Measurements from ENCODE around the gene INPP4B.

Gene INPP4B

DNA sequence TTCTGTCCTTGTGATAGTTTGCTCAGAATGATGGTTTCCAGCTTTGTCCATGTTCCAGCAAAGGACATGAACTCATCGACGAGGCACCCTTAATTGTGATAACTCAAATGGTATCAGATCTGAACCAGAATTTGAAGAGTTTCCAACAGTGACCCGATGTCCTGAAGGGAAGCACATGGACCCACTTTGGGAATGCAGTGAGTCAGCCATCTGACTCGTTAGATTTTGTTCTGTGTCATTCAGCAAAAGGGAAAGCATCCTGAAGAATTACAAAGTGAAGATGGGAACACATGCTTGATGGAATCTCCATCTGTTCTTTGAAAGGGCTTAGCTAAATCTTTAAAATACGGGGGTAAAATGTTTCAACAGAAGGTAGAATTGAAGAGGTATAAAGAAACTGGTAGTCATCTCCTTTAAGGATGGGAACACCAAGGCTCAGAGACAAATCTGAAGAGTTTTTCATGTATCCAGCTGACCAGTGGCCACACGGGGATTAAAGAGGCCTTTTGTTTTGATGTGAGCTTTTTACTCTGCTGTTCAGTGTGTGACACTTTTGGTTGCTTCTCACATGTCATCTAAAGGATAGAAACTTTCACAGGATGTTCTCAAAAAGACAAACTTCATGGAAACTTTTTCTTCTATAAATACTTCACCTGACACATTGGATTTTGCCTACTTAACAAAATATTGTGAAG is 393.8 kb downstream of the INPP4B start:
- no peak for DNase-seq

DNA sequence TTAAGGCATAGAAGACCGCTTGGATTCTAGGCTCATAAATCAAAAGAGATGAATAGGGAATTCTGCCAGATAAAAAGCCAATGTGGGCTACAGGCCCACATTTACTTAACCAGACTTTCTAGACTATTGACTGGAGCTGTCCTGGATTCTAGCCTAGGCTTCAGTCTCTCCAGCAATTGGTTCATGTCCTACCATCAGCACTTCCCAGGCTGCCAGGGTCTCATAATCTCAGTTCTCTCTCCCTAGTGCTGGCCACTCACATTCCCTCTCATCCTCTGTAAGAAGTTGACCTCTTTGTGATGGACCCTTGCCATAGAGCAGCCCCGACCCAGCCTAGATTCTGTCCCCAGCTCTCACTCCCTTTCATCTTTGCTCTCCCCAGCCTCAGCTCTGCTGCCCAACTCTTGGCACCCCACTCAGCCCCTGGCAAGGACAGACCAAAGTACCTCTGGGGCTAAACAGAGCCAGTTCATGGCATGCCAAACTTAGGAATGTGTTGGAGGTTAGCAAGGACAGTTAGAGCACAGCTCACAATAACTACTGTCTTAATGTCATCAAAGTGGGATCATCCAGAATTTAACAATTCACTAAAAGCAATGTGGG is 396.2 kb downstream of the INPP4B start:
- DNase-seq = no peak

DNA sequence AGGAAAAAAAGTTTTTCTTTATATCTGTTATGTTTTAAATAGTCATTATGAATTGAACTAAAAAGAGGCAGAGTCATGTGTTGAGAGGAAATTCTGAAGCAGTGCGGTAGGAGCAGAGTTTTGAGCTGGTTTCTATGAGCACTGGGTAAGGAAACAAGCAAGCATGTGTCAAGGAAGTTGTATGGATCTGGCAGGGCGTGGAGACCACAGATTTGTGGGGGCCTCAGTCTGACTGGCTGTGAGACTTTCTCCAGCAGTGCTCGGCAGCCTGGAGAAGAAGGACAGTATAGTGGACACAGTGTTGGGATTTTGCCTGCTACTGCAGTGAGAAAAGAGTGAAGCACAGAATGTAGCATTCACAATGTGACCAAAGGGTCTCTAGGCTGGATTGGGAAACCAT is 399.1 kb downstream of the INPP4B start:
- no peak for DNase-seq

DNA sequence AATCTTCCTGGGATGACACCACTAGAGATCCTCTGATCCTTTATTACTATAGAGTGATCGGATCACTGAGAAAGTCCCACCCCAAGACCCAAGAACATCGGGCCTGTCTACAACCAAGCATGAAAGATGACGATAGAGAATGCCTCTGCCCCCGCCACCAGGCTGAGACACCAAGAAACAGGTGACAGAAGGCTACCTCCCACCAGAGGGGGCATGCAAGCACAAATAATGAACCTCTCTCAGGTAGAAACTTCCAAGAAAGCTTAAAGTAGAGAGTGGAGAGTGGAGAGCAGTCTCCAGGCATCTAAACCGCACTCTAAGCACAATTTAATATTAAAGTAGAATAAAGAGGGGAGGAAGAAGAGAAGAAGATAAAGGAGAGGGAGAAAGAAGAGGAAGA is 402.6 kb downstream of the INPP4B start:
- no peak for DNase-seq

DNA sequence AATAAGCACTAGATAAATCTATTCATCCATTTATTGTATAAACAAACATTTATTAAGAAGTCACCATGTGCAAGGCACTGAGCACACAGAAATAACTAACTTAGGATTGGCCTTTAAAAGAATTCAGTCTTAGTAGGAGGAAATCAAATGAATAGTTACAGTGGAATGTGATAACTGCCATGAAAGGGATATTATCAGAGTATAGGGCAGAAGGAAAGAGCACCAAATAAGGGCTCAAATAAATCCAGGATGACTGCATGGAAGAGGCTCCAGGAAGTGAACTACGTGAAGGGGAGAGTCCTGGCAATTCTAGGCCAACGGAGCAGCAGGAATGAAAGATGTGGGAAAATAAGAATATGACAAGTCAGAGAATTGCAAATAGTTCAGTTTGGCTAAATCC is 406.0 kb downstream of the INPP4B start:
- no peak for DNase-seq

DNA sequence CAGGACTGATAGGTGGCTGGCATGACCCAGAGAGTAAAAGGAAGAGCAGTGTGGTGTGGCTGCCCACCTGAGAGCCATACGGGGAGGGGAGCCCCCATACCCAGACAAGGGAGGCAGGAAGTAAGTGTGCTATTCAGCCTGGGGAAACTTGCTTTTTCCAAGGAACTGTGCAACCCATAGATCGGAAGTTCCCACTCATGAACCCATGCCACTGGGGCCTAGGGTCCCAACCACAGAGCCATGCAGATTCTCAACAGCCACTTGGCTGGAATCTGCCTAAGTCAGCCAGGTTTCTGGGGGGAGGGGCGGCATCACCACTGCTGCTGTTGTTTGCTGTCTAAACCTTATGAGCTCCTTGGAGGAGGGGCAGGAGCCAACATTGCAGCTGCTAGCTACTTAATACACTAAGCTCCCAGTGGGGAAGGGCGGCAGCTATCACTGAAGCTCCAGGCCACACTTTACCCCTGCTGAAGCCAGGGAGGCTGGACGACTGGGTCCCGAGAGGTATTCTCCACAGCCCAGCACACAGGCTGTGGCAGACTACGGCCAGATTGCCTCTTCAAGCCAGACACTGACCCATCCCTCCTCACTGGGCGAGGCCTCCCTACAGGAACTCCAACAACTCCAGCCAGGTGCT is 410.4 kb downstream of the INPP4B start:
- DNase-seq = no peak

DNA sequence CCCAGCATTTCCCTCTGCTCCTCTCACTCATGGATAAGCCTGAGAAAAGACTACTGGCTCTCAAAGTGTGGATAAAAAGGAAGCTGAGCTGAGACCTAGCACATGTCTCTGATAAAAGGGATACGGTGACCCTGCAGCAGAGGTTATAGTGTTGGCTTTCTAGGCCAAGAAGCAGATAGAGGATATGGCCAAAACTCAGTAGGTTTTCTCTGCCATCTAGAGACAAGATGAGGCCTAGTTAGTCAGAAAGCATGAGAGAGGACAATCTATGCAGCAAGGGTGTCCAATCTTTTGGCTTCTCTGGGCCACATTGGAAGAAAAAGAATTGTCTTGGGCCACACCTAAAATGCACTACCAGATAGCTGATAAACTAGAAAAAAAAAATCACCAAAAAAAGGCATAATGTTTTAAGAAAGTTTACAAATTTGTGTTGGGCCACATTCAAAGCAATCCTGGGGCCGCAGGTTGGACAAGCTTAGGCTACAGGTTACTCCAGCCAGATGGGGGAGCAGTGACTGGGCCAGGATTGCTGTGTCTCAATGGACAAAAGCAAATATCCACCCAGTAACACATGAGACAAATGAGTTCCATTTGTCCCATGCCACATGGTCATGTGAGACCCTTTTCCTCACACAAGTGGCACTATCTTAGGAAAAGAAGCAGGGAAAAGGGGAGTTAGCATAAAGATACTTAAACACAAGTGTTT is 411.4 kb downstream of the INPP4B start:
- DNase-seq = no peak

DNA sequence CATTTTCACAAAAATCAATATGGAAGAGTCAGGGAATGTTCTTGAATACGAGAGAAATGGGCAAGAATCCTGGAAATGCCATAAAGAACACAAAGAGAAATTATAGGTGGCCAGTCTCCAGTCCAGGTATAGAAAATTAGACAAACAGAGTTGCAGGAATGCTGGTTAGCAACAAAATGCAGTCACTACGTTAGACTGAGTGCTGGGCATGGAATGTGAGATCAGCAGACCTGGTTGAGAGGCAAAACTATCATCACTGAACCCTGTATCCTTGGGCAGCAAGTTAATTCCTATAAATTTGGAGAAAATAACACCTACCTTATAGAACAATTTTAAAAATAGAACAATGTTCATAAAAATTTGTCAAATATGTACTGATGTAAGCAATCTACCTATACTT is 417.4 kb downstream of the INPP4B start:
- DNase-seq = no peak

DNA sequence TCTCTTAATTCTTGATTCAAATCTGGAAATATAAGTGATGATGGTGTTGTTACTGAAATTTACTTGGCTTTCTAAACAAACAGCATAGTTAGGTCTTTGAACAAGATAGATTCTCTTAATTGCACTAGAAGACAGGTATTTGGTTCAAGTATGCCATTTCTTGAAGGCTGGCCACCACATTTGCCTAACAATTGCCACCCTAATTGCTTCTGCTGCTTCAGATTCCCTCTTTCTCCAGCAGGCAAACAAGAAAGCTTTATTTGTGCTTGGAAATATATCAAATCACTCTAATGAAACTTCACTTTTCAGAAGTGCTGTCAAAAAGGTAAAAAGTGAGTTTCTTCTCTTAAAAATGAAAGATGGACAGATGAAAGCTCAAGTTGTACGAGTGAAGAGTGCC is 418.6 kb downstream of the INPP4B start:
- DNase-seq = no peak

DNA sequence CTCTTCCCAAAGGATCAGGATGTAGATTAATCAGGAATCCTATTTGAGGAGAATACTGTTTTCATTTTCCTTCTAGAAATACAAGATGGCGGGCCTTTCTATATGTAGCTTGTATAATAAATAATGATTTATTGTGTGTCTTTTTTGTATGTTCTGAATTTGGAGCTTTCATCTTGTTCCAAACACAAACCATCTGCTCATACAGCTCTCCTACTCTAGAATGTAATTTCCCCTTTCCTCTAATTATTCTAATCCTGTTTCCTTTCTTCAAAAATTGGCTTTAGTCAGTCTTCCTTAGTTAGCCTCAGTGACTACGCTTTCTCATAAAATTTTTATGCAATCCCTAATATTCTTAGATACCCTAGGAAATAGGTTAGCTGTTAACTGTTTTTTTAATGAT is 422.2 kb downstream of the INPP4B start:
- no peak for DNase-seq

DNA sequence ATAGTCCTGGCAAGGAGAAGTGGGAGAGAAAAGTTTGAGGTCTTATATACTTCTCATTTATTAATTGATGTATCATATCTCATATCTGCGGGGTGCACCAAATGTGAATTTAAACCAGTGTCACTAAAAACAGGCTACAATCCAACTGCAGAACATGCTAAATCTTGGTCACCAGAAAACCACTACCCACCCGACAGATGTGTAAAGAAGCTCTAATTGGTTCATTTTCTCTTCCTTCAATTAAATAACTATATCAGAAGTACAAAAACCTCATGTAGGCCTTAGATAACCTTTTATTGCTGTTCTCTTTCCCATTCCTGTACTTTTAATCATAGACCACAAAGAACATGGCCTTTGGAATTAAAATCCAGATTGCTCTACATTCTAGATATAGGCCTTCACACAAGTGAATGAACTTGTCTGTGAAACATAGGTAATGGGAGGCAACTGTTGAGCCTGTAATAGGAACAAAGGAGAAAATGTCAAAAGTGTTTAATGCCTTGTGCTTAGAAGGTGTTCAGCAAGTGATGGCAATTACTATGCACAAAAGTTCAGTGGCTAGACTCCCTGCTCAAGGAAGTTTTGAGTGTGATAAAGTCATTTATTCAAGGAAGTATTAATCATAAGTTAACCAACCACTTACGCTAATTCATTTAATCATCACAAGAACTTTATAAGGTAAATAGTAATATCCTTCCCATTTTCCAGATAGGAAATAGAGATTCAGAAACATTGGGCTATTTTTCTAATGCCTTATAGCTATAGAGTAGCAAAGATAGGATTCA is 425.6 kb downstream of the INPP4B start:
- no peak for DNase-seq

DNA sequence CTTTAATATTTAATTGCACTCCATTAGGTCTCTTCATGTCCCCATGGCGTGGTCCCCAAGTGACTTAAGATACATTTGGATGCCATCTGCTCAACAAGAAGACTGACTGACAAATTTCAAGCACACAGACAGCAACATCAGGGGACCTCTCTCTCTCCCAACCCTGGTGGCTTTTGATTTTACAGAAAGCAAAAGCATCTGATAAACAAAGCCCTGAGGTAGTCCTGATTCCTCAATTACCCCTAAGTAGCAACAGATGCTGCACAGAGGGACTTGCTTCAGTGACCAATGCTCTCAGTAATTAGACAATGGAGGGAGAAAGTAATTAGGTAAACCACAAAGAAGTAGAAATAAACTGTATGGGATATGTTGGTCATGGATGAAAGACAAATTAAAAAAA is 426.4 kb downstream of the INPP4B start:
- DNase-seq = no peak

DNA sequence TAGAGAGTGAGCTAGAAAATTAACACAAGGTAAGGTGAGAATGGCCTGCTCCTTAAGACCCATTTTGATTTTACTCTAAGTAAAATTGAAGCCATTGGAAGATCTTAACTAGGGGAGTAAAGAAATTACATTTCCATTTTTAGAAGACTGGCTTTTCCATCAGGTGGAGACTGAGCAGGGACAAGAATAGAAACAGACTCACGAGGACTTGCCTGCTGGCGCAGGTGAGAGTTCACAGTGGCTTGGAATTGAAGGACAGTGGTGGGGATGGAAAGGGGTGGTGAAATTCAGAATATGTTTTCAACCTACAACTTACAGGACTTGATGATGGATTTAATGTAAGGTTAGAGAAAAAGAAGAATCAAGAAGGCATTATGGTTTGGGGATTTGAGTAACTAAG is 427.4 kb downstream of the INPP4B start:
- no peak for DNase-seq

DNA sequence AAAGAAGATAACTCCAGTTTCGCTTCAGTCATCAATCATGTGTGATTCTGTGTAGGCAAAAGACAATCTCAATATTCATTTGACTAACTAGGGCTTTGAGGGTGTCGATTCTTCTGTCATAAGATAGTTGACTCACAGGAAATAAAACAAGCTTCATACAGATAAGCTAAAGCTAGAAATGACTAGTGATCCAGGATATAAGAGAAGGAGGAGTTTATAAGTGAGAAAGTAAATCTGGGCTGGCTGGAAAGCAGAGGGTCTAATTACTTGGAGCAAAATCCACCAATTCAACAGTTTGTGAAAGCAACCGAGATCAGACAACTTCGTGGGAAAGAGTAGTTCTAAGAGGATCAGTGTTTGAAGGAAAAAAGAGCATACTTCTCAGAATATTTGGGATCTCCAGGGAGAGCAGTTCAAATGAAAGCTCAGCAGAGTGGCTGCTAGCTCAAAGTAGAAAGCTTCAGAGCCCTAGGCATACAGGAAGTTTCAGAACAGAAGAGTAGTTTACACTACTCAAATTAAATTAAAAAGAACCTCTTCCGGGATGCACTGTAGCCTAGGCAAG is 429.3 kb downstream of the INPP4B start:
- DNase-seq = no peak

DNA sequence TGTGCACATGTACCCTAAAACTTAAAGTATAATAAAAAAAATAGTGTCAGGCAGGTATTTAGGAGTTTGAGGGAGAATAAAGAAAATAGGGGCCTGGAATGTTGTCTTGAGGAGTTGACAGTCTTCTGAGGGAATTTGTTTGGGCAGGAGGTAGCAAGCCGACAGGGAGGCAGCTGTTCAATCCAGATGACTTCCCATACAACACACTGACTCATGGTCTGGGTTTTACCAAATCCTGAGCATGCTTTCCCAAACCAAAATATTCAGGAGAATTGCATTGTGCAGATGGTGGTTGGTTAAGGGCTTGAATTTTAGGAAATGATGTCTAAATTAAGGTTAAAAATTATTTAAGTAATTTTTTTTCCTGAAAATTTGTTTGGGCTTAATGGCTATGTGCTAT is 430.0 kb downstream of the INPP4B start:
- DNase-seq = no peak

DNA sequence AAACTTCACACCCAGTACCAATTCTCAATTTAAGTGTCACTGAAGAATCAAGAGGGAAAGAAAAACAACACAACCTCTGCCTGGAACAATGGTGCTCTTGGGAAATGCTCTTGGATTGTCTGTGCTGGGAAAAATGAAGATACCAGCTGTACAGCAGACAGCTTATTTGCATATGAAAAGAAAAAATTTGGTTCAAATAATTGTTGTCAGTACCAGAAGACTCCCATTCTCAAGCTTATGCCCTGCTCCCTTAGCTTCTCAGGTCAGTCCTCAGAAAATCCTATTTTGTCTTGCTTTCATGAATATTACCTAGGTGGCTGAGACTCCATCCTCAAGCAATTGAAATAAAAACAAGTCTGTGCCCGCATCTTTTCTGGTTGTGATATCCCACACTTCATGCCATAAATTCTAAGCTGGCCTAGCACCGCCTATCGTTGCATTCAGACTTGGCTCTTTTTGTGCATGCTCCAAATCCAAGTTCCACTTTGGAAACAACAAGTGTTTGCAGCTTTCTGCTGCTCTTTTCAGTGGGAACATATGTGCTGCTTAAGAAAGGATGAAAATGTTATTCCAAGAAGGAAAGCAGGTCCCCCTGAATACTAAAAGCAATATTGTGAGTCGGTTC is 431.6 kb downstream of the INPP4B start:
- DNase-seq = no peak

DNA sequence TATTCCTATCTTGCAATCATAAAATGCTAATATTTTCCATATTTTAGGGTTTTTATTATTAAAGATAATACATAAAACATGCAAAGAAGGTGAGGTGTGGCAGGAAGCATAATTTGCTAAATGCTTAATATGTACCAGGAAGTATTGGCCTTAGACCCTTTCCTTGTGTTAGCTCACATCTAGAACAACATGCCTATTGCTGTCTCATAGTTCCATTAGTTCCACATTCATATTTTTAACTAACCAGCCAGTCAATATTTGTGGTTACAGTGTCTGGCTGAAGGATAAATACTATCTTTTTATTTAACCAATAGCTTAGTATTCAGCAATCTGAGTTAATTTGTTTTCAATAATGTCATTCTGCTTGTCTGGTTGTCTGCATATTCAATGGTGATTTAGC is 432.6 kb downstream of the INPP4B start:
- DNase-seq = no peak

DNA sequence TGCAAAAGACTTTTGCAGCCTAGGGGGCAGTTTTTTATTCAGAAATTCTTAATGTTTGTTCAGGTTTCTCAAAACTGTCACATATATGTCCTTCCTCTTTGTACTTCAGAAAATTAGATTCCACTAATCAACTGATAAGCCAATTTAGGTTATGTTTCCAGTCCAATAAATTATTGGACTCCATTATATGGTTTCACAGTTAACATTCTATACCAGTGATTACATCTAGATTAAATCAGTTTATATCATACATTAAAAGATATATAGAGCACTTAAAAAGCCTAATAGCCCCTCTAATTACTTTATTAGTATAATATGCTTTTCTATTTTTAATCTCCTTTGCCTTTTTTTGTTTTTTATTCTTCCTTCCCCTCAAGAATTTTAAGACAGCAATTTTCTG is 434.1 kb downstream of the INPP4B start:
- DNase-seq = no peak

DNA sequence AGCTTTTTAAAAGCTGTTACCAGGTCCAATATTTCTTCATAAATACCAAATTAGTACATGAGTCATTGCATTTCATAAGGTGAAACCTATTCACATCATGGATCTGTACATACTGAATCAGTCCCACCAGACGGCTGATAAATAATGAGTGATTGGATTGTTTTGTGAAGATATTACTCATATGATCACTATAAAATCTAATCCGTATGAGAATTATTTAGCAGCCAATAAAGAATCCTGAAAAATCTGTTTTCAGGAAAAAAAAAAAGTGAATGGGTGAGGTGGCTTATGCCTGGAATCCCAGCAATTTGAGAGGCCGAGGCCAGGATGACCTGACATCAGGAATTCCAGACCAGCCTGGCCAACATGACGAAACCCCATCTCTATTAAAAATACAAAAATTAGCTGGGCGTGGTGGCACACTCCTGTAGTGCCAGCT is 438.1 kb downstream of the INPP4B start:
- DNase-seq = no peak

DNA sequence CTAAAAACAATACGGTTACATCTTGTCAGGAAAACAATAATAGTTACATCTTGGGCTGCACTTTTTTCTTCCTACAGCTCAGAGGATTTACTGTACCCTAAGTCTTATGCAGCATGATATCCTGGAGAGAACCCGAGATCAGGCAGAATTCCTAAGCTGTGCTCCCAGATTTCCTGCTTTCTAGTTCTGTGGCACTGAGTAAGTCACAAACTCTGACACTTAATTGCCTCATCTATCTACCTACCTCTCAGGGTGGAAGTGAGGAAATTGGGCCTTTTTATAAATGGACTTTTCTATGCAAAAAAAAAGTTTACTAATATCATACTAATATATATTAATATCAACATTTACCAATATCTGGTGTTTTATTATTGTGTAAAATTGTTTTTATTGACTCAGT is 438.5 kb downstream of the INPP4B start:
- DNase-seq = no peak

DNA sequence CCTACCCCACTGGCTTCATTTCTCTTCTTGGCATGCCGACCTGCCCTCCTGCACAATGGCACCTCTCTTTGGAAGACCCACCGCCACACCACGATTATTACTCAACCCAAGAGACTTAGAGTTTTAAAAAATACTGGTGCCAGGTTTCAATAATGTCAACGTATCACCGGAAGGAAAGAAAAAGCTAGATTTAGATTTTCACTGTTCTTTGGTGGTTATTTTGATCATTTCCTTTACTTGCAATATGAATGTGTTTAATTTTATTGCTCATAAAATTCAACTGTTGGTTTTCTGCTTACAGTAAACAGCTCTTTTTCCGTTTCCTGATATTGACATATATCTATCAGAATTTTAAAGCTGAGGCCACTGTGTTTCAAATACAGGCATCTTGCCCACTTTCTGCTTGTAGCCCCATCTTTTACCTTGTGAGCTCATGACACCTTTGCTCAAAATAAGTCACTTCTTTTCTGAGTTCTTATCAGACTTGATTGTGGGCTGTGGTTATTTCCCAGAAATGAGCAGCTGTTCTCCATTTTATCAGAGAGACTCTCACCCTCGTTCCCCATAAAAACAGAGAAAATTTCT is 439.1 kb downstream of the INPP4B start:
- DNase-seq = peak; percentile 56

DNA sequence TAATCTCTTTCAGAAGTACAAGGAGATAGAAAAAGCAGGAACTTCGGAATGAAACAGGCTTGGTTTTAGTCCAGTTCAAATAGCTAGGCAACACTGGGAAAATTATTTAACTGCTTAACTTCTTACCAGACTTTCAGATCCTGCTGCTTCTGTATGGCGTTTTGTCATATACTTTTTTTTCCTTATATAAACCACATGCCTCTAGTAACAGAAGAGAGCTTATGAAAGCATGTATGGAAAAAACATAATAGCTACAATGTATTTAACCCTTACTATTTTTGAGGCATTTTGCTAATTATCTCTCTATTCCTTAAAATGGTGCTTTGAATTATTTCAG is 439.6 kb downstream of the INPP4B start:
- DNase-seq = no peak

Measured in activated naive CD4-positive, alpha-beta T cell treated with Interleukin-2 at 50 U/mL for 16 hours (primary cell).